GF-D8 (cell line): ENCODE results near the gene CFAP221.

Experiments used
- DNase-seq: peaks from one replicate; lab custom pipeline; 2025; lab: John Stamatoyannopoulos, UW

Gene CFAP221

DNA sequence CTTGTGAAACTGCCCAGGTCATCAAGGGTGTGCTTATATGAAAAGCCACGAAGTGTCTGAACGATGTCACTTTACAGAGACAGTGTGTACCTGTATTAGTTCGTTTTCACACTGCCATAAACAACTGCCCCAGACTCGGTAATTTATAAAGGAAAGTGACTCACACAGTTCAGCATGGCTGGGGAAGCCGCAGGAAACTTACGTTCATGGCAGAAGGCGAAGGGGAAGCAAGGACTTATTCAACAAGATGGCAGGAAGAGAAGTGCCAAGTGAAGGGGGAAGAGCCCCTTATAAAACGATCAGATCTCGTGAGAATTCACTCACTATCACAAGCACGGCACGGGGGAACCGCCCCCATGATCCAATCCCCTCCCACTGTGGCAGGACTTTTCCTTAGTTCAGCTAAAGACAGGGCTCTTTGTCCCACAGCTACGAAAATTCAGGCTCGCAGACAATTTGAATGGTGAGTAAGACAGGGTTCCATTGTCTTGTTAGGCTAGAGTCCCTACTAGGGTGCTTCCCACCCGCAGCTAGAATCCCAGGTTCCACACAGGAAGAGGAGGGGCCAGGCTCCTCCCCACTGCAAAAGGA is 154.9 kb downstream of the CFAP221 start:
- DNase-seq = no peak

DNA sequence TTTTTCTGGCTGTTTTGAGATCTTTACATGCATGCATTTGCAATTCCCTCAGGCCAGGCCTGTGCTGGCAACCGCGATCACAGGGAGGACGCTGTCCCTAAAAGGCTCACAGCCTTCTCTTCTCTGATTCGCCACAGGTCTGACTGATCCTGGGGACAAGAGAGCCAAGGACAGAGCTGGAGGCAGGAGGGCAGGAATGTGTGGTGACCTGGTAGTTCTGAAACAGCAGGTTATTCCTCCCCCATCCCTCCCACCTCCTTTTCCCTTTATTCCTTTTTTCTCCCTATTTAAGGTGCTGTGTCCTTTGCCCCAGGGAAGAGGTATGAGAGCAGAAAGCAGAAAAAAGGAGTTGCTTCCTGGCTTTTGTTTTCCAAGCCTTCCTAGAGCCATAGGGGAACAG is 156.6 kb downstream of the CFAP221 start:
- no peak for DNase-seq

DNA sequence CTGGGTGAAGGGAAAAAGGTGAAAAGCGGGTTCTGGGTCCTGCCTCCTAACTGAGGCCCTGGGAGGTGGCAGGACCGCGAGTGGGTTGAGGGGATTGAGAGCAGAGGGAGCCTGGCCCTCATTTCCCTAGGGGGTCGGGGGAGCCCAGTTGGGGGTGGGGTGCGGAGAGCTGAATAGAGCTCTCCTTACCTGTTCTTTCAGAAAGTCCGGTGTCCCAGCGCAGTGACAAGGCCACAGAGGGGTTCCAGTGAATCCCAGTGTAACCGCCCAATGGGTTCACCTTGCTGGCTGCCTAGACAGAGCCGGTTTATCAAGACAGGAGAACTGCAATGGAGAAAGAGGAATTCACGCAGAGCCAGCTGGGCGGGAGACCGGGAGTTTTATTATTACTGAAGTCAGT is 157.1 kb downstream of the CFAP221 start:
- no peak for DNase-seq

DNA sequence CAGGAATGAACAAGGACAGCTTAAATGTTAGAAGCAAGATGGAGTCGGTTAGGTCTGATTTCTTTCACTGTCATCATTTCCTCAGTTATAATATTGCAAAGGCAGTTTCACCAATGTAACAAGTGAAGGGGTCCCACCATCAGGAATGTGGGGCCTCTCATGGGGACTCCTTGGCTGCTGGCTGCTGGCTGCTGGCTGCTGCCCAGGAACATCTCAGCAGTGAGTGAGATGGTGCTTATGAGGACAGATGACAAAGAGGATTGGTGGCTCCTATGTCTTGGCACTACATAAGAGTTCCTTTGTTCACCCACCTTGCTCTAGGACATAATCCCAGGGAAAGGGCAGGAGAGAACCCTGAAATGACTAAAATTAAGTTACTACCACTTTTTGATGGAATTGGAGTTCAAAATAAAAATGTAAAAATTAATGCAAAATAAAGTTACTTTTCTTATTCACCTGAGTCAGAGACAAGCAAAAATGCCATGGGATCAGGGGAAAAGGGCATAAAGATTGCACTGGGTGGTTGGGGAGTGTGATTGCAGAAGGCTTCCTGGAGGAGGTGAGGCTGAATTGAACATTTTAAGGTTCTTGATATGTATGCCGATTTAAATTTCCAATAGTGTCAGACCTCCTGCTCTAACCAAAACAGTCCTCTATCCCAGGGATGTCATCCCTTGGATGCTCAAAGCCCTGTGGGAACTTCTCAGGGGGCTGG is 158.1 kb downstream of the CFAP221 start:
- DNase-seq = no peak

DNA sequence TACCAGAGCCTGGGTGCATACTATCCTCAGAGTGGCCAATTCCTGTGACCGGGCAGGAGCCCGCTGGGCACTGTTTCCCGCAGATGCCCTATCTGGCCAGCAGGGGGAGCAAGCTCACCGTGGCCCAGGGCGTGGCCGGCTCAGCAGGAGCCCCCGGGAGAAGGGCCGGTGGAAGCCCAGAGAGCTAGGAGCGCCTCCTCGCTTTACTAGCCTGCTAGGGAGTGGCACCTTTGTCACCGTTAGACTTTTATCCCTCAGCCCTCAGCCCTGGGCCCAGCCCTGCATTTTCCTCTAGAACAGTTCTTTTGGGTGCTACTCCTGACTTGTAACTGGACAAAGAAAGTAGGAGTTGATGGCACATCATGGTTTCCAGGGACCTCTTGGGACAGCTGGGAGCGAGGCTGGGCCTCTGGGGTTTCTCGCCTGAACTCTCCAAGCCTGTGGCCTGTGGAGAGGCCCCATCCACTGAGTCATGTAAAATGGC is 158.7 kb downstream of the CFAP221 start:
- no peak for DNase-seq

DNA sequence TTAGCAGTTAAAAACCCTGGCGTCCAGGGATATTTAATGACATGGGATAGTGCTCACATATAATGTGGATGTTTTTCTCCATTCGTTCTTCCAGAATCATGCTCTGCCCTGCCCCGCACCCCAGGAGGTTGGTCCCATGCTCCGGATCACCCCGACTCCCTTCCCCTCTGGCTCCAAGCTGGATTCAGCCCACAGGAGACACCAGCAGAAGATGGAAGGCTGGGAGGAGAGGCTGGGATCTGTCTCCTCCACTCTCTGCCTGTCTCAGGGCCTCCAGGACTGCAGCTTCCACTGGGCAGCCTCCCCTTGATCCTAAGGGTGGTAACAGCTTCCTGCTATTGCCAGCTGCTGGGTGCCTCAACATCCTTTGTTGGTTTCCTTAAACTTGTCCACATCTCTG is 159.3 kb downstream of the CFAP221 start:
- DNase-seq = no peak

DNA sequence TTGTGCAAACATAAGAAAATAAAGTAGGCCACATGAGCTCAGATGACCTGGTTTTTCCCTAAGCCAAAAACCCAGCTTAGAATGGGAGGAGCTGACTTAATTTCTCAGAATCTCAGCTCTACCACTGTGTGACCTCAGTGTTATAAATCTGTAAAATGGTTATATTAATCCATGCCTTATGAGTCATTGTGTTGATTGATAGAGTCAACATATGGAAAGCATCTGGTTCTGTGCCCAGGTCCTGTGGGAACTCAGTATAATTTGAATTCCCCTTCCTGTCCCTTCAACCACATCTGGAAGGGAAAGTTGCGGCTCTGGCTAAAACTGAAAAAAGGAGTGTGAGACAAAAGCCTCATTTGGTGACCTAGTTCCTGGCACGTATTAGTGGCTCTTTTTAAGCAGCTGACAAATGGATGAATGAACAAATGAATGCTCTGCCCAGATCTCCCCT is 160.4 kb downstream of the CFAP221 start:
- no peak for DNase-seq

DNA sequence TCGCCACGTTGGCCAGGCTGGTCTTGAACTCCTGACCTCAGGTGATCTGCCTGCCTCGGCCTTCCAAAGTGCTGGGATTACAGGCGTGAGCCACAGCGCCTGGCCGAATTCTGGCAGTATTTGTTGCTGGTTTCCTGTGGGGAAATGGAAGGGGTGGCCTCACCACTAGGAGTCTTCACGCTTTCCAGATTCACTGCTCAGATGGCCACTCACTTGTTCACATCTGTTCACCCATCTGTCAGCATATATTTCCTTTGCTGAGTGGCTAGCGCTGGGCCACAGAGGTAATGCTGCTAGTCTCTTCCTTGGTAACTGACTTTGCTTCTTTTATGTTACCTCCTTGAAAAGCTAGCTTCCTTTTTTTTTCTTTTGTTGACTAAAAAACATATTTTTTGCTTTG is 162.0 kb downstream of the CFAP221 start:
- DNase-seq = no peak
